ENCODE results near the gene UAP1L1. TPM values are rescaled to one million over a fixed set of nuclear protein-coding genes. Genes with fewer than 3 reads are reported as not detected.
A peak's percentile ranks its signal among the peaks of the same experiment; 100 is the strongest.
"Not testable (repeated sequence)": the region's sequence is repeated elsewhere in the genome, so short reads cannot be mapped to it uniquely, and the experiment has no call there.

The UAP1L1 gene
- total RNA-seq, 2 donors from 2014 or later = 13.5 to 14.0 TPM

DNA sequence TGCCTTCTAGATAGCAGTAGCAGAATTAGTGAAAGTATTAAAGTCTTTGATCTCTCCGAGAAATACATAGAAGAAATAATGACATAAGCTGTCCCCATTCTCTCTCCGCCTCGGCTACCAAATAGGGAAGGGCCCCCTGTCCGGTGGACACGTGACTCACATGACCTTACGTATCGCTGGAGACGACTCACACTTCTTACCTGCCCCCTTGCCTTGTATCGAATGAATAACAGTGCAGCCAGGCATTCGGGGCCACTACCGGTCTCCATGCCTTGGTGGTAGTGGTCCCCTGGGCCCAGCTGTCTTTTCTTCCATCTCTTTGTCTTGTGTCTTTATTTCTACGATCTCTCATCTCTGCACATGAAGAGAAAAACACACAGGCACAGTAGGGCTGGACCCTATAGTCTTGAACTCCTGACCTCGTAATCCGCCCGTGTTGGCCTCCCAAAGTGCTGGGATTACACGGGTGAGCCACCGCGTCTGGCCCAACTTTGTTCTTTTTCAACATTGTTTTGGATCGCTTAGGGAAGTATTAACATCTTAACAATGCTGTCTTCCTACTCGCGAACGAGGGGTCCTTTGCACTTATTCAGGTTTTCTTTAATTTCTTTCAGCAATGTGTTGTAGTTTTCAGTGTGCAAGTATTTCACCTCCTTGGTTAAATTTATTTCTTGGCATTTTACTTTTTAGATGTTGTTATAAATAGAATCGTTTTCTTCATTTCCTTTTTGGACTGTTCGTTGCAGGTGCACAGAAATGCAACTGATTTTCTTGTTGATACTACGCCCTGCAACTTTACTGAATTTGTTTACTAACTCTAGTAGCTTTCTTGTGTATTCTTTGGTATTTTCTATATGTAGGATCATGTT, 44.8 kb downstream of the UAP1L1 start:
- intact Hi-C loops (cut with DNase I) = loop anchor here (5.0 to 10.0 kb wide), 3 partner anchors 63 to 110 kb away; partner anchors contain the start of genes ANAPC2 (in 1 of the 2), CYSRT1 (in 1 of the 2), RNF224 (in 1 of the 2) and SLC34A3 (in 1 of the 2)
- ATAC-seq, DNase-seq: not testable (repeated sequence)

DNA sequence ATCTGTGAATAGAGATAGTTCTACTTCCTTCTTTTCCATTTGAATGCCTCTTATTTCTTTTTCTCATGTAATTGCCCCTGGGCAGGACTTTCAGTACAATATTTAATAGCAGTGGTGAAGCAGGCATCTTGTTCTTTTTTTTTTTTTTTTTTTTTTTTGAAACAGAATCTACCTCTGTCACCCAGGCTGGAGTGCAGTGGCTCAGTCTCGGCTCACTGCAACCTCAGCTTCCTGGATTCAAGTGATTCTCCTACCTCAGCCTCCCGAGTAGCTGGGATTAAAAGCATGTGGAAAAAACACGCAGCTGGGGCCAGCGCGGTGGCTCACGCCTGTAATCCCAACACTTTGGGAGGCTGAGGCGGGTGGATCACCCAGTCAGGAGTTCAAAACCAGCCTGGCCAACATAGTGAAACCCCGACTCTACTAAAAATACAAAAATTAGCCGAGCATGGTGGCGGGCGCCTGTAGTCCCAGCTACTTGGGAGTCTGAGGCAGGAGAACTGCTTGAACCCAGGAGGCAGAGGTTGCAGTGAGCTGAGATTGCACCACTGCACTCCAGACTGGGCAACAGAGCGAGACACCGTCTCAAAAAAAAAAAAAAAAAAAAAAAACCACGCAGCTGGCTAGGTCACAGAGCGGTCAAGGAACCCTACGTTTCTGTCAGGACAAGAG, 45.6 kb downstream of the UAP1L1 start:
- not testable (repeated sequence) for DNase-seq, ATAC-seq
- intact Hi-C loops (cut with DNase I) = loop anchor here (5.0 to 10.0 kb wide), 3 partner anchors 62 to 109 kb away; partner anchors contain the start of genes ANAPC2 (in 1 of the 2), CYSRT1 (in 1 of the 2), RNF224 (in 1 of the 2) and SLC34A3 (in 1 of the 2)

DNA sequence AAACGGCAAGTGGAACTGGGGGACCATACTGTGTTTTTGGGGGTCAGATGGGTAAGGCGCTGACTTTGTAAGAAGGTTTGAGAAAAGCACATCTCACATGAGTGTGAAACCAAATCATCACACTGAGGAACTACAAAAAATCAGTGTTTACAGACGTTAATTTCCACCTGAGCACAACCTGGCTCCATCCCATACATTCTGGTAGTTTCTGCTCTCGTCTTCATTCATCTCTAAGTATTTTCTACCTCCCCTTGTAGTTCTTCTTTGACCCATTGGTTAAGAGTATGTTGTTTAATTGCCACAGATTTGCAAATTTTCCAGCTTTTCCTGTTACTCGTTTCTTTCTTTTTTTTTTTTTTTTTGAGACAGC, 46.1 kb downstream of the UAP1L1 start:
- DNase-seq (no peak), ATAC-seq (no peak)
- intact Hi-C loops (cut with DNase I) = loop anchor here (5.0 to 10.0 kb wide), 3 partner anchors 61 to 109 kb away; partner anchors contain the start of genes ANAPC2 (in 1 of the 2), CYSRT1 (in 1 of the 2), RNF224 (in 1 of the 2) and SLC34A3 (in 1 of the 2)

DNA sequence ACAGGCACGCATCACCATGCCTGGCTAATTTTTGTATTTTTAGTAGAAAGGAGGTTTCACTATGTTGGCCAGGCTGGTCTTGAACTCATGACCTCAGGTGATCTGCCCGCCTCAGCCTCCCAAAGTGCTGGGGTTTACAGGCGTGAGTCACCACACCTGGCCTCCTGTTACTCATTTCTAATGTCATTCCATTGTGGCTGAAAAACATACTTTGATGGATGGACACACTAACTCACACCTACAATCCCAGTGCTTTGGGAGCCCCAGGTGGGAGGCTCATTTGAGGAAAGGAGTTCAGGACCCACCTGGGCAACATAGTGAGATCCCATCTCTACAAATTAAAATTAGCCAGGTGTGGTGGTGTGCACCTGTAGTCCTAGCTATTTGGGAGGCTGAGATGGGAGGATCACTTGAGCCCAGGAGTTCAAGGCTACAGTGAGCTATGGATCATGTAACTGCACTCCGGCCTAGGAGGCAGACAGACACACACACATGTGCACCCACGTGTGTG, 46.7 kb downstream of the UAP1L1 start:
- not testable (repeated sequence) for DNase-seq, ATAC-seq
- intact Hi-C loops (cut with DNase I) = loop anchor here (5.0 to 10.0 kb wide), 3 partner anchors 61 to 108 kb away; partner anchors contain the start of genes ANAPC2 (in 1 of the 2), CYSRT1 (in 1 of the 2), RNF224 (in 1 of the 2) and SLC34A3 (in 1 of the 2)

GRCh38 chr9:137126786-137127185, 49.5 kb downstream of the UAP1L1 start:
- intact Hi-C loops (cut with DNase I) = loop anchor here in 1 of 2 donors (10.0 kb wide), 1 partner anchor 58 kb away; the partner anchor contains the start of genes ANAPC2 and SSNA1
- no peak for DNase-seq
- ATAC-seq = no peak

GRCh38 chr9:137127301-137128157, 50.2 kb downstream of the UAP1L1 start:
- intact Hi-C loops (cut with DNase I) = loop anchor here in 1 of 2 donors (10.0 kb wide), 1 partner anchor 57 kb away; the partner anchor contains the start of genes ANAPC2 and SSNA1
- ATAC-seq = no peak
- no peak for DNase-seq

- DNase-seq (no peak), ATAC-seq (no peak)
- intact Hi-C loops (cut with DNase I) = loop anchor here in 1 of 2 donors (10.0 kb wide), 1 partner anchor 56 kb away; the partner anchor contains the start of genes ANAPC2 and SSNA1
These were observed 51.0 kb downstream of the UAP1L1 start for GRCh38 chr9:137128158-137128861.

DNA sequence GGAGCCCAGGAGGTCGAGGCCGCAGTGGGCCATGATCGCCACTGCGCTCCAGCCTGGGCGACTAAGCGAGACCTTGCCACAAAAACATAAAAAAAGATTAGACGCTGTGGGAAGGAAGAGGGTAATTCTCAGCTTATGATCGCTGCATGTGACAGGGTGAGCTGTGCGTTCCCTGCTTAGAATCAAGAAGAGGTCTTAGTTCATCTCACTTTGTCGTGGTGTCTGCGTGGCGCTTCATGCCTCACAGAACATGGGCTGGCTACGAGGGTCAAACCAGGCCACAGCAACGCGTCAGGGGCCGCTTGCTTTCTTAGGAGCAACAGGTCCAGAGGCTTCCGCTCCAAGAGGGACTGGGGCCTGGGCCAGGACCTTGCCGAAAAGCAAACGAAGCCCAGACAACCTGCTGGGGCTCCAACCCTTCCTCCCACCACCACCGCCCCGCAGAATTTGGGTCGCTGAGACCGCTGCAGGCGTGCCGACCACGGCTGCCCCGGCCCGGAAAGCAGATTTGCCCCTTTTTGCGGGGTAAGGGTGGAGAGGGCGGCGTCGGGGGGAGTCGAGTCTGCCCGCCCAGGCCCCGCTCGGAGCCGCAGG, 51.6 kb downstream of the UAP1L1 start:
- DNase-seq = no peak
- intact Hi-C loops (cut with DNase I) = loop anchor here in 1 of 2 donors (10.0 kb wide), 1 partner anchor 56 kb away; the partner anchor contains the start of genes ANAPC2 and SSNA1
- peak; percentile 19 to 36 for ATAC-seq

DNA sequence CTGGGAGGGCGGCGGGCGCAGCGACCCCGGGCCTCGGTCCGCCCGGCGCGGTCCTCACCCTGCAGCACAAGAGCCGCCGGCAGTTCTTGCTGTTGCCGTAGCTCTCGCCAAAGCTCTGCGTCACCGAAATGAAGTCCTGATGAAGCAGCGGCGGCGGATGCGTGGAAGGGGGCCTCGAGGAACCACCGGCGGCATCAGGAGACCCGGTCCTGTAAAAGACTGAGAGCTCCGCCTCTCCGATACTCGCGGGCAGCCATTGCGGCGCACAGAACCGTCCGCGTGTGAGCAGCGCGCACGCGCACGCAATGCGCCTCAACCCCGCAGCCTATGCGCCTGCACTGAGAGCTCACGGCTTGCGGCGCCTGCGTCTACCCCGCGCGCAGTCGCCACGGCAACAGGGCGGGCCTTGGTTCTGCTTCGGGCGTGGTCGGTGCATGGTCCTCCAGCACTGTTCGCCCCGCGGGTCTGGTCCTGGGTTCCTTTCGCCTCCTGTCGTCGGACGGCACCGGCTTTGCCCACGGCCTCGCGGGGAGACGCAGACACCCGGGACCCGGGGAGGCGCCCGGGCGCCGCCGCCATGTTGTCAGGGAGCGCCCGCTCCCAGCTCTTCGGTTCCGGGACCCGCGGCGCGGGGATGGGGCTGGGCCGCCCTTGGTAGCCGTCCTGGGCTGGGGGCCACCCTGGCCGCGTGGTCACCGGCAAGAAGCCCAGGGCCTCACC, 52.3 kb downstream of the UAP1L1 start:
- peak; percentile 93 for DNase-seq
- ATAC-seq = peak; percentile 99 to 100
- intact Hi-C loops (cut with DNase I) = loop anchor here in 1 of 2 donors (10.0 kb wide), 1 partner anchor 55 kb away; the partner anchor contains the start of genes ANAPC2 and SSNA1

GRCh38 chr9:137130176-137130755, 52.9 kb downstream of the UAP1L1 start:
- no peak for DNase-seq

More at GRCh38 chr9:137130176-137130755, 52.9 kb downstream of the UAP1L1 start:
- ATAC-seq = peak in 1 of 2 donors; percentile 24
- intact Hi-C loops (cut with DNase I) = no loop called here

Other genes with a start within 250 kb of the UAP1L1 start
- 1 to 10 TPM; 5.0 to 9.6 TPM for gene AJM1, start 235.0 kb upstream of the UAP1L1 start, total RNA-seq
- gene PHPT1, start 228.1 kb upstream of the UAP1L1 start, total RNA-seq = 100 to 1,000 TPM; 184 to 189 TPM
- gene MAMDC4, start 225.2 kb upstream of the UAP1L1 start, total RNA-seq = 1 to 10 TPM; 3.7 to 8.4 TPM
- 100 to 1,000 TPM; 296 to 304 TPM for gene EDF1, start 211.2 kb upstream of the UAP1L1 start, total RNA-seq
- gene TRAF2, start 191.0 kb upstream of the UAP1L1 start, total RNA-seq = 10 to 100 TPM in 1 of 2 donors, 1 to 10 TPM in 1; 8.8 to 11.8 TPM
- gene FBXW5, start 132.8 kb upstream of the UAP1L1 start, total RNA-seq = 100 to 1,000 TPM in 1 of 2 donors, 10 to 100 TPM in 1; 98.4 to 130 TPM
- 1 to 10 TPM in 1 of 2 donors, under 1 TPM in 1; 0.88 to 3.5 TPM for gene C8G, start 132.3 kb upstream of the UAP1L1 start, total RNA-seq
- 10 to 100 TPM in 1 of 2 donors, 1 to 10 TPM in 1; 7.0 to 11.9 TPM for gene LCN12, start 125.2 kb upstream of the UAP1L1 start, total RNA-seq
- gene PTGDS, start 100.0 kb upstream of the UAP1L1 start, total RNA-seq = 1,000 to 10,000 TPM; 3,329 to 4,014 TPM
- gene LCNL1, start 94.5 kb upstream of the UAP1L1 start, total RNA-seq = 1 to 10 TPM; 6.4 to 9.6 TPM
- gene PAXX, start 85.1 kb upstream of the UAP1L1 start, total RNA-seq = 10 to 100 TPM; 25.4 to 30.2 TPM
- gene CLIC3, start 80.9 kb upstream of the UAP1L1 start, total RNA-seq = 1 to 10 TPM; 2.6 to 8.5 TPM
- 10 to 100 TPM; 30.0 to 33.2 TPM for gene ABCA2, start 49.3 kb upstream of the UAP1L1 start, total RNA-seq
- gene FUT7, start 45.4 kb upstream of the UAP1L1 start, total RNA-seq = under 1 TPM; 0.24 to 0.35 TPM
- 10 to 100 TPM; 75.4 to 87.3 TPM for gene NPDC1, start 31.3 kb upstream of the UAP1L1 start, total RNA-seq
- gene ENTPD2, start 23.5 kb upstream of the UAP1L1 start, total RNA-seq = 1 to 10 TPM in 1 of 2 donors, under 1 TPM in 1; 0.60 to 2.2 TPM
- under 1 TPM; 0.39 to 0.44 TPM for gene SAPCD2, start 7.0 kb upstream of the UAP1L1 start, total RNA-seq
- gene MAN1B1, start 9.5 kb downstream of the UAP1L1 start, total RNA-seq = 10 to 100 TPM; 21.9 to 28.8 TPM
- 100 to 1,000 TPM; 176 to 198 TPM for gene DPP7, start 37.2 kb downstream of the UAP1L1 start, total RNA-seq
- gene GRIN1, start 61.6 kb downstream of the UAP1L1 start, total RNA-seq = not detected
- gene LRRC26, start 92.5 kb downstream of the UAP1L1 start, total RNA-seq = not detected
- gene TMEM210, start 94.5 kb downstream of the UAP1L1 start, total RNA-seq = not detected
- 10 to 100 TPM; 31.2 to 32.5 TPM for gene ANAPC2, start 111.0 kb downstream of the UAP1L1 start, total RNA-seq
- 10 to 100 TPM; 53.1 to 55.1 TPM for gene SSNA1, start 111.2 kb downstream of the UAP1L1 start, total RNA-seq
- 10 to 100 TPM in 1 of 2 donors, 1 to 10 TPM in 1; 7.6 to 11.4 TPM for gene TPRN, start 123.2 kb downstream of the UAP1L1 start, total RNA-seq
- gene TMEM203, start 128.1 kb downstream of the UAP1L1 start, total RNA-seq = 10 to 100 TPM; 32.9 to 34.5 TPM
- 1 to 10 TPM; 5.9 to 6.5 TPM for gene NDOR1, start 128.2 kb downstream of the UAP1L1 start, total RNA-seq
- gene RNF208, start 144.7 kb downstream of the UAP1L1 start, total RNA-seq = 10 to 100 TPM; 15.6 to 18.1 TPM
- under 1 TPM in 1 of 2 donors, not detected in 1; 0.62 TPM for gene CYSRT1, start 147.7 kb downstream of the UAP1L1 start, total RNA-seq
- not detected for gene RNF224, start 150.0 kb downstream of the UAP1L1 start, total RNA-seq
- gene SLC34A3, start 153.4 kb downstream of the UAP1L1 start, total RNA-seq = not detected
- gene TUBB4B, start 163.8 kb downstream of the UAP1L1 start, total RNA-seq = 100 to 1,000 TPM; 324 to 437 TPM
- under 1 TPM in 1 of 2 donors, not detected in 1; 0.59 TPM for gene STPG3, start 173.8 kb downstream of the UAP1L1 start, total RNA-seq
- 10 to 100 TPM; 35.1 to 38.1 TPM for gene NELFB, start 177.8 kb downstream of the UAP1L1 start, total RNA-seq
- gene TOR4A, start 200.2 kb downstream of the UAP1L1 start, total RNA-seq = 1 to 10 TPM; 6.2 to 9.4 TPM
- gene NRARP, start 224.8 kb downstream of the UAP1L1 start, total RNA-seq = 10 to 100 TPM in 1 of 2 donors, 1 to 10 TPM in 1; 4.9 to 11.5 TPM

Data from left cardiac atrium (tissue), 4 donors.